Measurements from ENCODE around the gene HNRNPK.
A peak's percentile ranks its signal among the peaks of the same experiment; 100 is the strongest.

Gene HNRNPK

Small RNA genes within 50 kb of the gene (microRNA-seq; reads per million reads assigned to microRNA genes)
- gene MIR7-1, result 261 reads per million, percentile 78 among the genes with 10 or more reads in this experiment

Measured in HL-60 (cell line).